Lower leg skin (tissue), 3 donors: ENCODE data around the gene RAX.

Experiments used
- CTCF ChIP-seq, 3 donors: fragments of 450-650 bp; IDR thresholded peaks; one replicate each; pipeline ENCODE4 v1.5.1; 2016; ENCODE audit warnings: antibody characterized with exemption in 3 of 3, mild to moderate bottlenecking in 3 of 3, moderate library complexity in 2 of 3
- POLR2A ChIP-seq, 2 donors: fragments of 450-650 bp; IDR thresholded peaks; one replicate each; pipeline ENCODE4 v1.6.1; 2016 to 2017; ENCODE audit warnings: antibody characterized with exemption in 2 of 2, mild to moderate bottlenecking in 1 of 2, moderate library complexity in 1 of 2

- TF ChIP-seq CTCF (IDR thresholded peaks at IDR 0.05) (no peak), POLR2A (IDR thresholded peaks at IDR 0.05) (no peak)
These were observed 43.4 kb downstream of the RAX start for GRCh38 chr18:59229701-59230443.
